Stimulated activated naive B cell treated with anti-CD40 and anti-IgM and Interleukin-4, amounts not matched to agents 10 μg/mL and 1 μg/mL and 100 μg/mL, for 72 hours (primary cell): ENCODE measurements around the gene P3H4.

Source experiments
- ATAC-seq, 2 donors: fragments of 150-1000 bp; cut with Tn5 transposase; replicated peaks; 2 replicates each; pipeline ENCODE4 v1.10.0; 2021; ENCODE audit warnings: moderate library complexity in 1 of 2
- DNase-seq: peaks from one replicate; pipeline ENCODE4 v3.0.0; 2021
- H3K27ac Mint-ChIP-seq: one replicate; pipeline ENCODE4 v1.8.0; 2022; ENCODE audit warnings: mild to moderate bottlenecking, mixed read lengths
- H3K27me3 Mint-ChIP-seq, 2 donors: one replicate each; pipeline ENCODE4 v1.8.0; 2022; ENCODE audit warnings: mixed read lengths in 2 of 2
- H3K36me3 Mint-ChIP-seq, 2 donors: one replicate each; pipeline ENCODE4 v1.8.0; 2022; ENCODE audit warnings: mixed read lengths in 2 of 2, mild to moderate bottlenecking in 1 of 2
- H3K4me1 Mint-ChIP-seq, 2 donors: one replicate each; pipeline ENCODE4 v1.8.0; 2022; ENCODE audit warnings: mixed read lengths in 2 of 2, mild to moderate bottlenecking in 1 of 2
- H3K4me3 Mint-ChIP-seq, 2 donors: one replicate each; pipeline ENCODE4 v1.8.0; 2022; ENCODE audit warnings: mild to moderate bottlenecking in 2 of 2, mixed read lengths in 2 of 2, moderate library complexity in 1 of 2
- H3K9me3 Mint-ChIP-seq, 2 donors: one replicate each; pipeline ENCODE4 v1.8.0; 2022; ENCODE audit warnings: mixed read lengths in 2 of 2, mild to moderate bottlenecking in 1 of 2

P3H4 gene

GRCh38 chr17:41810659-41811548 lies 845 bp downstream of the P3H4 start:
- Mint-ChIP-seq H3K27ac (no peak overlapping the region), H3K27me3 (peaks cover 20 to 43% of the 10 kb centered on the region in 2 donors), H3K9me3 (no peaks in the 10 kb centered on the region), H3K36me3 (no peaks in the 10 kb centered on the region), H3K4me3 (peak overlapping the region; percentile 88 to 92), H3K4me1 (peaks cover 14 to 25% of the 10 kb centered on the region in 2 donors)
- DNase-seq (no peak), ATAC-seq (peak; percentile 40 to 48)

- no peak overlapping the region for H3K4me3 Mint-ChIP-seq
- no peak overlapping the region for H3K27ac Mint-ChIP-seq
- no peaks in the 10 kb centered on the region for H3K9me3 Mint-ChIP-seq
Observed at GRCh38 chr17:41806685-41807445, 4.9 kb downstream of the P3H4 start.

DNA sequence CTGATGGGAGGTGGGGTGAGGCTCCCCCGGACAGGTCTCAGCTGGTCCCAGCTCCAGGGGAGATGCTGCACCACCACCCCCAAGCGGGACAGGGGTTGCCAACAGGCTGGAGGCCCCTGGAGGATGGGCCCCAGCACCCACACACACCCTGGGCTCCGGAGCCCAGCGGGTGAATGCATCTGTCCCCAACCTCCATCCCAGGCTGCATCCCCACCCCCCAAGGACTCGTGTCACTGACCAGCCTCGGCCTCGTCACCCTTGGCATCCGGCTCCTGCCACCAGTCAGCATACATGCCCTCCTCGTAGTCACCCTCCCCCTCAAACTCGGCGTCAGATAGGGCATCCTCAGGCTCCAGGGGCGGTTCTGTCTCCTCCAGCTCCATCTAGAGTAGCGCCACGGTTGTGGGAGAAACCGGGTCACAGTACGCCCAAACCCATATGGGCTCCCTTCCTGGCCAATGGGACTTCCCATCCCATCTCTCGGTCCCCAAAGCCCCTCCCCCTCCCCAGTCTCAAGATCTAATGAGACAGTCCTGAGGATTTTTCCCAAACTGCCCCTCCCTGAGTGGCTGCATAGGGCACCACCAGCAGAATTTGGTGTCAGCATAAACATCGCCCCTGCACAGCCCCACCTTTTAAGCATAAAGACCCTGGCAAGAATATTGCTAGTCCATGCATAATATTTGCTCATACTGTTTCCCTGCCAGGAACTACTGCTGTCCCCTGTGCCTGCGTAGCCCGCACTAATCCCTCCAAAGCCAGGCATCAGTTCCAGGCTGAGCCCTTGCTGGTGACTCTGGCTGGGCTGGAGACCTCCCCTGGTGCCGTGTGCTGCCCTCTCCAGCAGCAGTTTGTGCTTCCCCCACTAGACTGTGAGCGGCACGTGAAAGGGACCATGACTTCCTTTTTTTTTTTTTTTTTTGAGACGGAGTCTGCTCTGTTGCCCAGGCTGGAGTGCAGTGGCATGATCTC lies 8.4 kb downstream of the P3H4 start:
- Mint-ChIP-seq H3K9me3 (no peaks in the 10 kb centered on the region), H3K27ac (no peak overlapping the region), H3K36me3 (no peaks in the 10 kb centered on the region), H3K4me1 (peaks cover 14 to 17% of the 10 kb centered on the region in 2 donors), H3K4me3 (peak overlapping the region in 1 of 2 donors; percentile 20), H3K27me3 (peaks cover 0 to 10% of the 10 kb centered on the region in 2 donors)
- DNase-seq (no peak), ATAC-seq (peak; percentile 67 to 70)

More at GRCh38 chr17:41806685-41807445, 4.9 kb downstream of the P3H4 start:
- ATAC-seq = no peak
- H3K4me1 Mint-ChIP-seq = peaks cover 13 to 18% of the 10 kb centered on the region in 2 donors
- no peak for DNase-seq
- H3K36me3 Mint-ChIP-seq = no peaks in the 10 kb centered on the region
- peaks cover 8 to 27% of the 10 kb centered on the region in 2 donors for H3K27me3 Mint-ChIP-seq

- Mint-ChIP-seq H3K4me3 (no peak overlapping the region), H3K4me1 (peaks cover 14 to 17% of the 10 kb centered on the region in 2 donors), H3K36me3 (no peaks in the 10 kb centered on the region), H3K27me3 (peaks cover 0 to 5% of the 10 kb centered on the region in 2 donors), H3K9me3 (no peaks in the 10 kb centered on the region), H3K27ac (no peak overlapping the region)
- DNase-seq = peak; percentile 45
- peak; percentile 88 for ATAC-seq
Observed at GRCh38 chr17:41801374-41802271, 10.1 kb downstream of the P3H4 start.

DNA sequence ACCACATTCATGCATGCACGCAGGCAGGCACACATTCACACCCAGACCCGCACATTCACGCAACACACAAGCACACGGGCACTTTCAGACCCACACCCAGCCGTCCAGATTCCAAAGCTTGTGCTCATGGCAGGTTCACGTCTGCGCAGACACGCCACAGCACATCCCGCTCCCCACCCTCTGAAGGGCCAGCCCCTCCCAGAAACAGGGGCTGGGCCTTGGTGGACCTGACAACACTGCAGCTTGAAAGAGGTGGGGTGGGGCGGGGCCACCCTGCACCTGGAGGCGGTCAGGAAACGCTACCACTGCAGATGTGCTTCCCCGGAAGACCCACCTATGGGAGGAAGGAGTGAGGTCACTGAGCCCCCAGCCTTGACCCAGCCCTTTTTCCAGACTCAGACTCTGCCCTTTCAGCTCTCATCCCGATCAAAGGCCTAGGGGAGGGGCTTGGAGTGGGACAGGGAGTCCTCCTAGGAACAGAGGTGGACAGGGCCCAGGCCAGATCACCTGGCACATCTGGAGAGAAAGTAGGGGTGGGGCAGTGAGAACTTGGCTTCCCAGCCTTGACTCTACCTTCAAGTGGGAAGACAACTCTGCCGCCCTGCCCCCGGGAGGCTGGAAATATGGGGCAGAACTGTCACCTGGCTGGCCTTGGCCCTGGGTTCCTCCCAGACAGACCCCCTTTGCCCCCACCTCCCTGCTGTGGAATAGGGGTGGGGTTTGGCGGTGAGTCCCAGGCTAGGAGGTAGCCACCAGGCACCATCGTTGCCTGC lies 11.0 kb downstream of the P3H4 start:
- Mint-ChIP-seq H3K9me3 (no peaks in the 10 kb centered on the region), H3K4me3 (no peak overlapping the region), H3K36me3 (no peaks in the 10 kb centered on the region), H3K27me3 (no peaks in the 10 kb centered on the region), H3K27ac (no peak overlapping the region), H3K4me1 (peaks cover 14 to 17% of the 10 kb centered on the region in 2 donors)
- ATAC-seq (peak; percentile 17 to 29), DNase-seq (no peak)

GRCh38 chr17:41799366-41799765 lies 12.4 kb downstream of the P3H4 start:
- Mint-ChIP-seq H3K27ac (no peak overlapping the region), H3K4me1 (peaks cover 14 to 17% of the 10 kb centered on the region in 2 donors), H3K27me3 (no peaks in the 10 kb centered on the region), H3K9me3 (no peaks in the 10 kb centered on the region), H3K4me3 (no peak overlapping the region), H3K36me3 (no peaks in the 10 kb centered on the region)
- no peak for DNase-seq
- no peak for ATAC-seq

GRCh38 chr17:41797377-41797776 lies 14.4 kb downstream of the P3H4 start:
- Mint-ChIP-seq H3K27ac (no peak overlapping the region), H3K36me3 (no peaks in the 10 kb centered on the region)
- ATAC-seq = no peak

DNA sequence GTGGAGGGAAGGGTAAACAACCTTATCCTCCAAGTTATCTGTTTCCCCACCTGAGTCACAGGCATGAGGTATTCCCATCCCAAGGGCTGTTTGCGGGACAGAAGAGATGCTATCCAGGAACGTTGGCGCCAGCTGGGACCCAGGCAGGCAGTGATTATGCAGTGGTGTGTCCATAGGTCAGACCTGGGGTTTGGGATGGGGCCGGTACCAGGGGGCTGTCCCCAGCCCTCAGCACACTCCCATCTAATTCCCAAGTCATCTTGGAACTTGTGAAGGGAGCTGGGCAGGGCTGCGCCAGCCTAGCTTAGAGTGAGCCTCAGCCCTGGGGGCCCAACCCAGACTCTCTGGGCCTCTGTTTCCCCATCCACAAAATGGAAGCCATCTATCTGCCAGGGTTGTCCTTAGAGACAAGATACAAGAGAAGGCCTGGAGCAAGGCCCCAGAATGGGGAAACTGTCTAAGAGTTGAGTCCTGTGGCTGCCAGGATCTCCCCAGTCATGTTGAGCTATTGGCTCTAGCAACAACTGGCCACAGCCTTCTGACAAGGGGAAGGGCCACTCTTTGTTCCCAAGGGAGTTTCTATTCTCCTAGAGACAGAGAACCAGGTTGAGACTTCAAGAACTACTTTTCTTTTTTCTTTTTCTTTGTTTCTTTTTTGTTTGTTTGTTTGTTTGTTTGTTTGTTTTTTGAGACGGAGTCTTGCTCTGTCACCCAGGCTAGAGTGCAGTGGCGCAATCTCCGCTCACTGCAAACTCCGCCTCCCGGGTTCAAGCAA lies 15.4 kb downstream of the P3H4 start:
- Mint-ChIP-seq H3K9me3 (no peaks in the 10 kb centered on the region), H3K4me3 (no peak overlapping the region), H3K27me3 (no peaks in the 10 kb centered on the region), H3K36me3 (no peaks in the 10 kb centered on the region), H3K4me1 (peaks cover 1 to 3% of the 10 kb centered on the region in 2 donors), H3K27ac (no peak overlapping the region)
- DNase-seq (no peak), ATAC-seq (no peak)

More at GRCh38 chr17:41797377-41797776, 14.4 kb downstream of the P3H4 start:
- no peak for DNase-seq
- Mint-ChIP-seq H3K4me3 (no peak overlapping the region), H3K4me1 (peaks cover 8 to 9% of the 10 kb centered on the region in 2 donors), H3K9me3 (no peaks in the 10 kb centered on the region), H3K27me3 (no peaks in the 10 kb centered on the region)

DNA sequence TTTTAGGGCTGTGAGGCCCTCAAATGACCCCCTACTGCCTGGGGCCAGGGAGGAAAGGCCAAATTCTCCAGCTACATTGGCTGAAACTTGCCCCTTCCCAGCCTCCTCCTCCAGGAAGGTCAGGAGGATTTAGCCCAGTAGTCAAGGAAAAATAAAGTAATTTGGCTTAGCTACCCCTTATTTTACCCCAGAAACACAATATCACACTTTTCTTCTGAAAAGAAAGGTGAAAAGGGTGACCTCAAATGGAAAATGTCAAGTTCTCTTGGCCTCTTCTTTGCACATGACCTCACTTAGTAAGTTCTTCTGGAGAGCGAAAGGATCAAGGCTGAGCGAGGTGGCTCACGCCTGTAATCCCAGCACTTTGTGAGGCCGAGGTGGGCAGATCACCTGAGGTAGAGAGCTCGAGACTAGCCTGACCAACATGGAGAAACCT lies 17.2 kb downstream of the P3H4 start:
- Mint-ChIP-seq H3K27me3 (no peaks in the 10 kb centered on the region), H3K27ac (no peak overlapping the region), H3K4me3 (no peak overlapping the region), H3K9me3 (no peaks in the 10 kb centered on the region), H3K36me3 (no peaks in the 10 kb centered on the region), H3K4me1 (peaks cover 0 to 3% of the 10 kb centered on the region in 2 donors)
- ATAC-seq (no peak), DNase-seq (no peak)

- no peaks in the 10 kb centered on the region for H3K36me3 Mint-ChIP-seq
- H3K4me1 Mint-ChIP-seq = peaks cover 0 to 4% of the 10 kb centered on the region in 2 donors
- H3K4me3 Mint-ChIP-seq = no peak overlapping the region
- DNase-seq (no peak), ATAC-seq (no peak)
- H3K27me3 Mint-ChIP-seq = no peaks in the 10 kb centered on the region
- no peak overlapping the region for H3K27ac Mint-ChIP-seq
- H3K9me3 Mint-ChIP-seq = no peaks in the 10 kb centered on the region
Observed at GRCh38 chr17:41793784-41794539, 17.8 kb downstream of the P3H4 start.
